GM21367 (cell line): ENCODE data around the gene ISG15.
"Not testable (repeated sequence)": the region's sequence is repeated elsewhere in the genome, so short reads cannot be mapped to it uniquely, and the experiment has no call there.

Experiments used
- ATAC-seq: cut with Tn5 transposase; IDR thresholded peaks from one replicate; pipeline ENCODE4 v1.9.1; 2021; ENCODE audit not compliant: unreplicated experiment

The ISG15 gene

GRCh38 chr1:994546-994945, 18.8 kb upstream of the ISG15 start:
- ATAC-seq = not testable (repeated sequence)

DNA sequence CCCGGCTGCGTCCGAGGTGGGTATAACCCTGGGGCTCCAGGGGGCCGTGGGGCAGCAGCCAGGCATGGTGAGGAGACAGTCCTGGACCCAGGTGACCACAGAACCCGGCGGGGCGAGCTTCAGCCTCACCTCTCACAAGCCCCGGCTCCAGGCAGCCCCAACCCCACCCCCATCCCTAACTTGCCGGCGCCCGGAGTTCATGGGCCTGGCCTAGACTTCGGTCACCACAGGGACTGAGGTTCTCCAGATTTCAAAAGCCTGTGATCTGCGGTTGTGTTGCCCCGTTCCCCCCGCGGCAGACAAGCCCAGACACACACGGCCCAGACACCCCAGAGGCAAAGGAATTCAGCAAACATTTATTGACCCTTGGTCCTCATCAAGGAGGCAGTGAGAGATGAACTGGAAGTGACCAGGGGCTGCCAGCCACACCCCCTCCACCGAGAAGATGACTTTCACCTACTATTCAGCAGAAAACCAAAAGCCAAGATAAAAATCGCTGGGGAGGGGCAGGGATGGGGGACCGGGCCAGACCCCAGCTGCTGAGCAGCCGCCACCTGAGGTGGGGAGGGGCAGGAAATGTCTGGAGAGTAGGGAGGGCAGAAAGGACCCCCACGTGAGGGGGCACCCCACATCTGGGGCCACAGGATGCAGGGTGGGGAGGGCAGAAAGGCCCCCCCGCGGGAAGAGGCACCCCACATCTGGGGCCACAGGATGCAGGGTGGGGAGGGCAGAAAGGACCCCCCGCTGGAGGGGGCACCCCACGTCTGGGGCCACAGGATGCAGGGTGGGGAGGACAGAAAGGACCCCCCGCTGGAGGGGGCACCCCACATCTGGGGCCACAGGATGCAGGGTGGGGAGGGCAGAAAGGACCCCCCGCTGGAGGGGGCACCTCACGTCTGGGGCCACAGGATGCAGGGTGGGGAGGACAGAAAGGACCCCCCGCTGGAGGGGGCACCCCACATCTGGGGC, 17.3 kb upstream of the ISG15 start:
- no peak for ATAC-seq

DNA sequence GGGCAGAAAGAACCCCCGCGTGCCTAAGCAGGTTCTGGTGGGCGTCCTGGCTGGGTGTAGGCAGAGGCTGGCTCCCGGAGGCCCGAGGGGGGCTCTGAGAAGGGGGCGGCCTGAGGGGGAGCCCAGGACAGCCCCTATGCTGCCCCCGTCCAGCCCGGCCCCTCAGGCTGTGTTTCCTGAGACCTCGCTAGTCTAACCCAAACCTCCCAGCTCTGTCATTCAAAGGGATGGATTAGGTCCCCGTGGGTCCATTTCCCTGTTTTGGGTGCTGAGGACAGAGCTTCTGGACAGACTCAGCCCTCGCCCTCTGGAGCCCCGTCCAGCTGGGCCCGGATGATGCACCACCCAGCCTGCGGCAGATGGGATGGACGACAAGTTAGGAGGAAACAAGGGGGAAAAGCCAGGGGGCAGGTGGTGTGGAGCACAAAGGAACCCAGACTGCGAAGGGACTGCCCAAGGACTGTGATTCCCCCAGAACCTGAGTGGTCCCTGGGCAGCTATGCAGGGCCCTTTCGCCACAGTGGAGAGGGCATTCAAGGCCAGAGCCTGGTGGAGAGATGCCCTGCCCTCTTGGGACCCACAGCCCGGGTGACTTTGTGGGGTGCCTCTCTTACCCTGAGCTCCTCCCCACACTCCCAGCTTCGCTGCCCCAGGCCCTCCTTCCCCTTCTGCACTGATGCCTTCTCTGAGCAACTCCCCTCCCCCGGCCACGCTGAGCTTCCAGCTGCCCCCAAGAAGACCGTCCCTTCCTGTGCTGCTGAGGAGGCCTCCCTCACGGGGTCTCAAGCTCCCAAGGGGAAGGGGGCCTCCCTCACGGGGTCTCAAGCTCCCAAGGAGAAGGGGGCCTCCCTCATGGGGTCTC, 16.2 kb upstream of the ISG15 start:
- ATAC-seq = no peak

DNA sequence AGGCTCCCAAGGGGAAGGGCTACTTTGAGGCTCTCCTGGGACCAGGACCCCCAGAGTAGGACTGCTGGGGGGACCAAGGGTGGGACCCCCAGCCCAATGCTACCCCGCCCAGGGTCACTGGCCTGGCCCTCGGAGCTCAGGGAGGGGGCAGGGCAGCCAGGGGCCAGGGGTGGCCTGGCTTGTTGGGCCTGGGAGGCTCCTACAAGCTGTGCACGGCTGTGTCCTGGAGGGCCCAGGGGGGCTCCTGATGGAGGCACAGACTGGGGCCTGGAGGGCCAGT, 15.6 kb upstream of the ISG15 start:
- no peak for ATAC-seq

DNA sequence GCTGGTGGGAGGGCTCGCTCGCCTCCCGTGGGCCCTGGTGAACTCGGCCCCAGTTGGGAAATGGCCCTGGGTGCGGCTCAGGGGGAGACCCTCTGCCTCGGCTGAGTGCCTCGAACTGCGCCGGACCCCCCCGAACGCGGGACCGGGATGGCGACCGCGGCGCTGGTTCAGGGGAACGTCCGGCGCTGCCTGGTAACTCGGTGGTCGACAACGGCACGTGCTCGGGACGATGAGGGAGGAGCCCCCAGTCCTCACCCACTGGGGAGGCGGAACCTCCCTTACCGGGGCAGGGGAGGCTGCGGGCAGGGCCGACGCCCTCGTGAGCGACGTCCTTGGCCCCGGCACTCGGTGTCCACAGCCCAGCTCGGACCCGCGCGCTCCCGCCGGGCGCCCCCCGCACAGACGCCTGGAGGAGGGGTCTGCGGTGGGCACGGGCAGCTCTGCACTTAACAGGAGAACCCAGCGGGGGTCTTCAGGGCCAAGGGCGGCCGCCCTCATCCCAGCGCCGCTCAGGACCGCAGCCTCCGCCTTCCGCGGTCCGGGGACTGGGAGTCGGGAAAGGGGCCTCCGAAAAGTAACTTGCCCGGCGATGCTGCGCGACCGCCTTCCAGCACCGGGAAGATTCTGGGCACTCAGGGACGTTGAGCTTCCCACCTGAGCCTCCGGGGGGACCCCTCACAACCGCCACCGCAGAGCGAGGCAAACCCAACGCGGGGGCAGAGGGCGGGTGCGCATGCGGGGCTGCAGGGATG, 15.1 kb upstream of the ISG15 start:
- no peak for ATAC-seq

- no peak for ATAC-seq
These were observed 14.6 kb upstream of the ISG15 start for GRCh38 chr1:998745-998994.

GRCh38 chr1:998995-999724, 14.1 kb upstream of the ISG15 start:
- ATAC-seq = no peak

DNA sequence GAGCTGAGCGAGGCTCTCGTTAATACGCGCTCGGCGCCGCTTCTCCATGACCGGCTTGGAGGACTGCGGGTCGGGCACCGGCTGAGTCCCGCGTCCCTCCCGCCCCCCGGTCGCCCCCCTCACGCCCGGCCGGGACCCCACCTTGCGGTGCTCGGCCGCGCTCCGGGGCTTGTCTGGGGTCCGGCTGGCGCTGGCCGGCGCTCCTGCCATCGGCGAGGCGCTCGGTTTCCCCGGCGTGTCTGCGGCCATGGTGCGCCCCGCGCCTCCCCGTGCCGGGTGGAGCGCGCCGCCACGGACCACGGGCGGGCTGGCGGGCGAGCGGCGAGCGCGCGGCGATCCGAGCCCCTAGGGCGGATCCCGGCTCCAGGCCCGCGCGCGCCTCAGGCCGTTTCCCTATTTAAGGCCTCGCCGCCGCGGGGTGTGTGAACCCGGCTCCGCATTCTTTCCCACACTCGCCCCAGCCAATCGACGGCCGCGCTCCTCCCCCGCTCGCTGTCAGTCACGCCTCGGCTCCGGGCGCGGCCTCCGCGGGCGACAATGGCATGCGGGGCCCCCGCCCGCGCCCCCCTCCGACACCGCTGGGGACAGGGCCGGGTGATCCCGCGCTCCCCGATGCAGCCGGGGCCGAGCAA, 13.5 kb upstream of the ISG15 start, which contains the start of gene HES4:
TSS of gene HES4 (minus strand) at position 373 of the 632 bp plus-strand sequence. CDS start at position 249, 124 bp downstream.
- no peak for ATAC-seq

- no peak for ATAC-seq
These were observed 12.8 kb upstream of the ISG15 start for GRCh38 chr1:1000357-1001056.

DNA sequence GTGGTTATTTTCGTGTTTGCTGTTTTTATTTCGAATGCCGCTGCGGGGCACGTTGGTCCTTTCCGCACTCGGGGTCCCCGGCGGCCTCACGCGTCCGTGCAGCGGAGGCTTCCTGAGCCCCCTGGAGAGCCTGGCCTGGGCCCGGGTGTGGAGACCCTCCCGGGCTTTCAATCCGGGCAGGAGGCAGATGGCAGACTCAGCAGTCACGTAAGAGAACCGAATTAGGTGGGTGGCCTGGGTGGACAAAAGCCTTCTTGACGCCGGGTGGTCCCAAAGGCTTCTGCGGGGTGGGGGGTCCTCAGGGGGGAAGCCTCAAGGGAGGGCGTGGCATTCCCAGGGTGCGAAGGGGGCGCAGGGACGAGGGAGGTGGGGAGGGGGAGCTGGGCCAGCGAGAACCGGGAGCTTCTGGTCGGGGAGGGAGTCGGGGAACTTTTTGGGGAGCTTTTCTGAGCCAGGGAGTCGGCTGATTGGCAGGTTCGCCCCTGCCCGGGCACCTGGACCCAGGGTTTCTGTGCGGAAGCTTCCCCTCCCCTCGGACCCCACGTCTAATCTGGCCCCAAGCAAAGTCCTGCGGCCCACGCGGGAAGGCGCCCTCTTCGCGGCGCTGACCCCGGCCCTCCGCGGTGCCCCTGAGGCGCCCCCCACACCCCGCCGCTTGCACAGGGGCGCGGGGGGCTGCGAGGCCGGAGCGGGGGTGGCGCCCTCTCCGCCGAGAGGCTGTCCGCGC, 12.1 kb upstream of the ISG15 start:
- no peak for ATAC-seq

DNA sequence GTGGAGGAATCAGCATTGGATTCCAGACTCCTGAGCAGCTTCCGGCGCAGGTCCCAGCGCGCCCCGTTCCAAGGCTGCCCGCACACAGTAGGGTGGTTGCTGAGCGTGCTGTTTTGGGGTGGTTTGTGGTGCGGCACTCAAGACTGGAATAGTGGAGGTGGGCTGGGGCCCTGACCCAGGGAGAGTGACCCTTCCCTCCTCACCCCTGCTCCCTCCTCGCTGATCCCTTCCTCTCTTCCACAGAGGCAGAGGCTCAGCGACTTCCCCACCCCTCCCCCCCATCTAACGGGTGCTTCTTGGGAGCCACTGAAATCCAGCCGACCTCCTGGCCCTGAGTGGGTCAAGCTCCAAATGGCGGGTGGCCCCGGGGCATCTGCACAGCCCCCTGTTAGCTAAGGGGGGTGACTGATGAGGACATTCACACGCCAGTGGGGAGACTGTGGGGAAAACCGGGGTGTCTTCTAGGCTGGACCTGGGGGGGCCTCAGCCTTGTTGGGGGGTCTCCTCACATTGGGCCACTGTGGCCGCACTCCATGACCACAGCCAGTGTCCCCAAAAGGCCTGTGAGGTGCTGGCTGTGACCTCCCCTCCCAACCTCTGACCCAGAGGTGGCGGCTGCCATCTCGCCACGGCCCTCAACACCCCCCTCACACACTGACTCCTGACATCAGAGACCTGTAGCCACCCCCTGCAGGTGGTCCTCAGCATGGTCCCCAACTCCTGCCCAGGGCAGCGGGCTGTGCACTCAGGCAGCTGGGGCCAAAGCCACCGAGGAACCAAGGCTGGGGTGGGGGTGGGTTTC, 9.5 kb upstream of the ISG15 start:
- no peak for ATAC-seq

GRCh38 chr1:1004420-1004779, 8.9 kb upstream of the ISG15 start:
- no peak for ATAC-seq

- ATAC-seq = no peak
These were observed 8.3 kb upstream of the ISG15 start for GRCh38 chr1:1004780-1005697.

DNA sequence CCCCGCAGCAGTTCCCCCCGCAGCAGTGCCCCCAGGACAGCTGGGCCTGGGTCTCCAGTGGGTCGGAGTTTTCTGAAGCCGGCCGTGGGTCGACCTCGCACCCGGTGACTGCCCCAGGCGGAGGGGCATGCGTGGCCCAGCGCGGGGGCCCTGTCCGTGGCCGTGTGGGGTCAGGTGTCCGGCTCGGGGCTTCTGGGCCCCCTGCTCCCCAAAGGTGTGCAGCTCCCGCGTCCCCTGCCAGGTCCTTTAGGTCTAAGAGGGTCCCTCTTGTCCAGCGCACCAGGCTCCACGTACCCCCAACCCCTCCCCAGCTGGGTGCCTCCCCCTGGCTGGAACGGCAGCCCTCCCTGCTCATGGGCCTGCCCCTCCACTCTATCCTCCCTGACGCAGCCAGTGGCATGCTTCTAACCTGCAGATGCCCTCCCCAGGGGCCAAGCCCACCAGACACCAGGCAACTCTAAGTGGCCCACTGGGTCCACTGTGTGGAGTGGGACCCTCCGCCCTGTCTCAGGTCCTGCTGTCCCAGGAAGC, 7.5 kb upstream of the ISG15 start:
- no peak for ATAC-seq

- ATAC-seq = no peak
These were observed 6.8 kb upstream of the ISG15 start for GRCh38 chr1:1006305-1007159.

GRCh38 chr1:1010131-1010530, 3.2 kb upstream of the ISG15 start:
- not testable (repeated sequence) for ATAC-seq
